Urothelium cell line (cell line): ENCODE results near the gene GOT2.
A peak's percentile ranks its signal among the peaks of the same experiment; 100 is the strongest.
"Not testable (repeated sequence)": the region's sequence is repeated elsewhere in the genome, so short reads cannot be mapped to it uniquely, and the experiment has no call there.

ENCODE experiments used
- DNase-seq: peaks from one replicate; pipeline ENCODE4 v3.0.0; 2011; ENCODE audit warnings: low spot score, mixed read lengths
- FAIRE-seq: peaks from 2 replicates; lab custom pipeline; 2011; peaks lifted over from hg19 to GRCh38; lab: Jason Lieb, UNC

The GOT2 gene

DNA sequence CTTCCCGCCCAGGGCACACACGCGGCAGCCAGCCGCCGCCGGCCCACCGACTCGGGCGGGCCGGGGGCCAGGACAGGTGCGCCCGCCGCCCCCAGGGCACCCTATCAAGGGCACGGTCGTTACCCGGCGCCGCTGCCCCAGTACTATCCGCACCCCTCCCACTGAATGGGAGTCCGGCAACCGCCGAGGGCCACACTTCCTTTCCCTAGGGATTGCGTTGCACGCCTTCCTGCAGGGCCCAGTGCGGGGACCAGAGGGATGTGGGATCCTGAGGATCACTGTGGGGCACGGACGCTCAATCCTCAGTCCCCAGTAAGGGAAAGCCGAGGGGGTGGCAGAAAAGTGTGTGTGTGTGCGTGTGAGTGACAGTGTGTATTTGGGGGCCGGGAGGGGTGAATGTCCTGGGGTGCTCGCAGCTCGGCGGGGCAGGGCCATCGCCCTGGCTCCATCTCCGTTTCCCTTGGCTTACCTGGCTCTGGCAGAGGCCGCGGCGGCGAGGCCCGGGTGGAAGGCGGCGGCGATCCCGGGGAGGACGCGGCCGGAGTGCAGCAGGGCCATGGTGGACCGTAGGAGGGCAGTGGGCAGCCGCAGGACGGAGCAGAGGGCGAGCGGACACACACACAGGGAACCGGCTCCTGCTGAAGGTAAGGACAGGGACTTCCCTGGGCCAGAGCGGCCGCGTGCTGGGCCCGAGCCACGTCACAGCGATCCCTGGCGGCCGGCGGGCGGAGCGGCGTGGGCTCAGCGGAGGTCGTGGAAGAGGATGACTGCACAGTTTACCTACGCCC lies at the start of gene GOT2:
Gene GOT2 (minus strand): TSS at position 646 of the 788 bp plus-strand sequence. CDS start 88 bp downstream, at position 558.
- peak; percentile 91 for FAIRE-seq

GRCh38 chr16:58779291-58779690 lies 45.2 kb upstream of the GOT2 start:
- not testable (repeated sequence) for FAIRE-seq, DNase-seq

More for the DNA sequence above, at the start of gene GOT2:
- peak; percentile 93 for DNase-seq

DNA sequence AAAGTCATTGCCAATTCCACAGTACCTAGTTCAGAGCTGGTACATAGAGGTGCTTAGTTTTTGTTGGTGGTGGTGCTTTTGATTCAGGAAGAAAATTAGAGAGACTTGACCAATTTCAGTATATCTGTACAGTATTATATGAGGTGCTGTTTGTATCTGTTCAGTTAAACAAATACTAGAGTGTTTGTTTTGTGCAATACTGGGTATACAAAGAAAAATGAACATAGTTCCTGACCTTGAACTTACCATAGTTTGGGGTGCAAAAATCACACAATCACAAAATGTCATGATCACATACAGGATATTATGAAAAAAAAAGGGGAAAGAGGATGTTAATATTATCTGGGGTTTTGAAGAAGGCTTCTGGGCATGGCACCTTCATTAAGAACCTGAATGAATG lies 39.8 kb upstream of the GOT2 start:
- DNase-seq (no peak), FAIRE-seq (no peak)

GRCh38 chr16:58768145-58768544 lies 34.0 kb upstream of the GOT2 start:
- DNase-seq = no peak
- FAIRE-seq = no peak

DNA sequence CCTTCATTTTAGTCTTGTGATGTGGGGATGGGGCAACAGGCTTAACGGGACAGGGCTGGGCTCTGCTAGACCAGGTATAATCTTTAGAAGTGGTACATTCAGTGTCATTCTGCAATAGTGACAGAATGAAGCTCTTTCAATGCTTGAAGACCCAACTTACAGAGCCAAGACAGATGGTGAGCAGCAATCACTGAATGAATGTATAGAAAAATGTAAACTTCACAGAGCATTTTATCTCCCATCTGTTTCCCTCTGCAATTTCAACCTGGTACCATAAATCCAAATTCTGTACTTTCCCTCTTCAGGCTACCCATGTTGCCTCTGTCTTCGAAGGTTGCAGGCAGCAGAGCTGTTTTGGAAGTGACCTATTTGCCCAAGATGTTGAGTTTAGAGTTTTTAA lies 33.5 kb upstream of the GOT2 start:
- DNase-seq (no peak), FAIRE-seq (no peak)

GRCh38 chr16:58756650-58757332 lies 22.7 kb upstream of the GOT2 start:
- DNase-seq = no peak
- no peak for FAIRE-seq

DNA sequence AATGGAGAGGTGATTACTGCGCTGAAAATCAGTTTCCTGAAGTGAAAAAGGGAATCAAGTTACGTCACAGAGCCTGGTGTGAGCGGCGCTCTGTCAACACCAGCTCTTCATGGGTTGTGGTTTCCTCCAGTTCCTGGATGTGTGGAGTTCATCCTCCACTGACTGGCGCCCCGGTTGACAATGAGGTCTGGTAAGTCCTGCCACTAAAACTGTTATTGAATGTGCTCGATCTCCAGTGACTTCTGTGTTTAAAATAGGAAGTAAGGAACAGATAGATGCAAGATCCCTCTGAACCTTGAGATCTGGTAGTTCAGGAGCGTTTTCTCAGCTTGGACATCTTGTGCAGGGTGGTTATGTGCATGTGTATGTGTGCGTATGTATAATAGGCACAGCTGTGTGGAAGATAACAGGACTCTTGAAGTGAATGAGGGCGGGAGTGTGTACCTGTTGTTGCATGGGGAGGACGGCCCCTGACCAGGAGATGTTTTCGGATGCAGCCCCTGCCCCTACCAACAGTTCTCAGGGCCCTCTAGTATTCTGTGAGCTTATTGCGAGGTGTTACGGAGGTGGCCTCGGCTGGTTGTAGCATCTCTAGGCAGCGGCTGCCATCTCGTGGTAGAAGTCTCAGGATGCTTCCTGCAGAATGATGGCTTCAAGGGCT lies 22.0 kb upstream of the GOT2 start:
- peak; percentile 58 for FAIRE-seq
- peak; percentile 73 for DNase-seq

- DNase-seq = no peak
Measured at GRCh38 chr16:58753711-58754134, 19.6 kb upstream of the GOT2 start.

GRCh38 chr16:58744497-58744896 lies 10.4 kb upstream of the GOT2 start:
- FAIRE-seq (no peak), DNase-seq (no peak)

More at GRCh38 chr16:58753711-58754134, 19.6 kb upstream of the GOT2 start:
- no peak for FAIRE-seq

- FAIRE-seq = no peak
Measured at GRCh38 chr16:58741976-58742375, 7.9 kb upstream of the GOT2 start.

GRCh38 chr16:58741166-58741565 lies 7.0 kb upstream of the GOT2 start:
- DNase-seq = no peak
- no peak for FAIRE-seq

More at GRCh38 chr16:58741976-58742375, 7.9 kb upstream of the GOT2 start:
- no peak for DNase-seq

- DNase-seq (no peak), FAIRE-seq (peak; percentile 23)
Measured at GRCh38 chr16:58738672-58739296, 4.7 kb upstream of the GOT2 start.

DNA sequence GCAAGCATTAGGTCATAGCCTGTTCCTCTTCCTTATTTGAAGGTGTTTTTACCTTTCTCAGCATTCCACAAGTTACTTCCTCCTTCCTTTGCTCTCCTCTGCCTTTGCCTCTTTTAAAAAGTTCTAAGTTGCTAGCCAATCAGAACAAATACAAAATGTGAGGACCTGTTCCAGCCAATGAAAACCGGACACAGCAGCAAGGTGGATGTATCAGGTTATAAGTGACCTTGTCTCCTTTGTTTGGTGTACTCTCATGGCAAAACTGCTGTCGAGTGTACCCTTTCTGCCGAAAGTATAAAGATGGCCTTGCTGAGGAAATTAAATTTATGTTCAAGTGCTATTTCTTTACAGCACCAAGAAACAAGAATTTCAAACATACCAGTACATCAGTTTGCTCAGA lies 2.2 kb upstream of the GOT2 start:
- not testable (repeated sequence) for FAIRE-seq, DNase-seq

DNA sequence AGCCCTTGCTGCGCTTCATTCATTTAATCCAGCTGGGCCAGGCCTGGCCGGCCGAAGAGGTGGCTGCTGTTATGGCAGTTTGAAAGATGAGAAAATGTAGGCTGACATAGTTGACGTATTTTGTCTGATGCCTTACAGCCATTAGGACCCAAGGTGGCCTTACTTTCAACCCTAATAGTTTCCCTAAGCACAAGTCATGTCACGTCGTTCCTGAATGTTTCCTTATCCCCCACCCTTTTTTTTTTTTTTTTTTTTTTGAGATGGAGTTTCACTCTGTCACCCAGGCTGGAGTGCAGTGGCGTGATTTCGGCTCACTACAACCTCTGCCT lies 307 bp upstream of the GOT2 start:
- DNase-seq (no peak), FAIRE-seq (no peak)

DNA sequence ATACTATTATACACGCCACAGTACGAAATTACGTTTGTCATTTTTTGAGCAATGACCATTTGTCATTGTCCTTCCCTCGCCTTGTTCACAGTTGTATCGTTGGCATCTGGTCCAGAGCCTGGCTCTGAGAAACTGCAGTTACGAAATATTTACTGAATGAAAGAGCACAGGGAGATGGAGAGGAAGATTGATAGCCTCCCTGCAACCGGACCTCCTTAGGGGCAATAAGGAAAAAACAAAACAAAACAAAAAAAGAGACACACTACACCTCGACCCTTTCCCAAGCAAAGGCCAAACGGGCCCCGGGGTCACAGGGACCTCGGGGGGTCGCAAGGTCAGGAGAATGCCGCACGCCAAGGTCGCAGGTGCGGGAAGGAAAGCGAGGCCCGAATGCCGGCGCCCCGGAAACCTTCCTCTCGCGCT lies 857 bp downstream of the GOT2 start:
- DNase-seq = no peak
- no peak for FAIRE-seq

- DNase-seq = no peak
Measured at GRCh38 chr16:58732545-58733247, 1.4 kb downstream of the GOT2 start.

DNA sequence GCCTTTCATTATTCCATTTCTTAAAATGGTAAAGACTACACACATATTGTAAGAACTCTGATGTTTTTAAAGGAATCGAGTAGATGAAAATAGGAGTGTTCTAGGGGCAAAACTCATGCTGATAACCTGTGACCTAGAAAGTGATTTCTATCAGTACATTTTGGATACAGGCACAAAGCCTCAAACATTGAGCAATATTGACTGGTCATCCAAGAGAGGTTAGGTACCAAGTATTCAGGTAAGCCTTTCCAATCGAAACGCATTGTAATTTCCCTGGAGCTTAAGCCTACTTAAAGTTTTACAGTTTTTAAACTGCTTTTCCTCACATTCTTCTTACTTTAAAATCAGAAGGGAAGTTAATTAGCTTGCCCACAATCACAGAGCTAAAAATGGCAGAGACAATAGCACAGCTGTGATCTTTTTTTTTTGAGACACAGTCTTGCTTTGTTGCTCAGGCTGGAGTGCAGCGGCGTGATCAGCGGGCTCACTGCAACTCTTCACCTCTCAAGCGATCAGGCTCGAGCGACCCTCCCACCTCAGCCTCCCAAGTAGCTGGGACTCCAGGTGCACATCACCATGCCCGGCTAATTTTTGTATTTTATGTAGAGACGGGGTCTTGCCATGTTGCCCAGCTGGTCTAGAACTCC lies 3.3 kb downstream of the GOT2 start:
- FAIRE-seq = no peak
- DNase-seq = no peak

More at GRCh38 chr16:58732545-58733247, 1.4 kb downstream of the GOT2 start:
- FAIRE-seq = no peak

GRCh38 chr16:58727796-58728568 lies 6.1 kb downstream of the GOT2 start:
- FAIRE-seq (no peak), DNase-seq (no peak)
